NCI-H2081 treated with DMSO at 0.1 percent for 48 hours (cell line): ENCODE measurements around the gene DACH1.

ENCODE experiments used
- DNase-seq: peaks from one replicate; lab custom pipeline; 2025; lab: John Stamatoyannopoulos, UW

DACH1 gene

GRCh38 chr13:71583581-71583980 is 283.4 kb downstream of the DACH1 start:
- no peak for DNase-seq

DNA sequence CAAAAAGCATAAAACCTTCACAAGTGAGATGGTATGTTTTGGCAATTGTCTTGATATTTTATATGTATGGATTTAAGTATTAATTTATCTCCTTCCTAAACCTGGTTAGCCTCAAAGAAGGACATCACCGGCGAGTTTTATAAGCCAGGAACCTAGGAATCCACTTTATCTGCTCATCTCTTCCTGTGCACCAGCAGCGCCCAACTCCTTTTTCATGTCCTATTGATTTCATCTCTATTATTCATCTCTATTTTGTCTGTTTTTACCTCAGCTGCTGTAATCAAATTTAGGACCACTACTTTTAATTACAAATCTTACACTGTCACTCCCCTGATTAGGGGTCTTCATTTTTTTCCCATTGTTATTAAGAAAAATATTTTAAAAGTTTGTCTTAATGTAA is 286.4 kb downstream of the DACH1 start:
- DNase-seq = no peak

DNA sequence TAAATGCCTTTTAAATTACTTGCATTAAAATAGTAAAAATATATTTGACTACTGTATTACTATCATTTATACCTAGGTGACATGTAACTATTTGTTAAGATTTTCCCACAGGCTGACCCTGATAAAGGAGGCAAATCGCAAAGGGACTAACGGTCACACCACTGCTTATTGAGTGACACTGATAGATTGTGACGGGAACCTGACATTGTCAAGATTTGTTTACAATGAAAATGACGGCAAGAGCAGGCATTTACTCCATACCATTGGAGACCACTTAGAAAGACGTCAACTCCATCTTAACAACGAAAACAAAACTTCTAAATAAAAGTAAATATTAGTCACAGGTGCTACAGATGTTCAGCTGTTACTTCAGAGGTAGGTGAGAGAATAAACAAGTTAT is 289.0 kb downstream of the DACH1 start:
- DNase-seq = no peak

GRCh38 chr13:71577127-71577526 is 289.9 kb downstream of the DACH1 start:
- DNase-seq = no peak

DNA sequence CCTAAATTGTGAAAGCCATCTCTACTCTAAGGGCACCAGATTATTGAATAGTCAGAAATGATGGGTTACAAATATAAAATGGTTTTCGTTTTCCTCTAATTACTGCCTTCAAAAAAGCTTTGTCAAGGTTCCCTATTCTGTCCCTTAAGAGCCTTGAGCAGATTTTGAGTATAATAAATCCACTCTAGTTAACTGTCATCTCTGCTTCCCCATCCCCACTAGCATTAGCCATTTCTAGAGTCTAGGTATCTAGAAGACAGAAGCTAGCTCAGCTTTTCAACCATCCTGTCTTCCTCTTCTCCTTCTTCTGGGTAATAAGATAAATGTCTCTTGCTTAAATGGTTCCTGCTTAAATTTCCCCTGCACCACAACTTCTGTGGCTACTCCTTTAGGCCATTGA is 290.4 kb downstream of the DACH1 start:
- DNase-seq = no peak

DNA sequence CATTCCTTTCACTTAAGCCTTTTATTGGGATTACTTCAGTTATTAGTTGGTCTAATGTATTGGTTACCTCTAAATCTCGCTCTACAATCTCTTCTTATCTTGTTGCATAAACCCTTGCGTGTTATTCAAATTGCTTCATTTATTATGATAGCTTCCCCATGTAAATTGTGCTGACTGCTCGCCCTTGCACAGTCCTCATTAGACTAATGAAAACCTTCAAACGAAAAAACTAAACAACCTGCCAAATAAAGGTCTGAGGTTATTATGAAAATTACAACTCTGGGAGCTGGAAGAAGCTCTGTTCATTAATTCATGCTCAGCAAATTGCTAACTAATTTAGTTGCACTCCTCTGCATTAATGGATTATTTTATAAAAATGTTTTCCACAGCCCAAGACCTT is 320.1 kb downstream of the DACH1 start:
- no peak for DNase-seq

- DNase-seq = no peak
Observed at GRCh38 chr13:71540098-71540497, 326.9 kb downstream of the DACH1 start.

- DNase-seq = no peak
Observed at GRCh38 chr13:71536201-71536600, 330.8 kb downstream of the DACH1 start.

GRCh38 chr13:71524613-71525304 is 342.2 kb downstream of the DACH1 start:
- no peak for DNase-seq

GRCh38 chr13:71524245-71524612 is 342.8 kb downstream of the DACH1 start:
- DNase-seq = no peak

GRCh38 chr13:71522941-71523526 is 344.0 kb downstream of the DACH1 start:
- DNase-seq = no peak

DNA sequence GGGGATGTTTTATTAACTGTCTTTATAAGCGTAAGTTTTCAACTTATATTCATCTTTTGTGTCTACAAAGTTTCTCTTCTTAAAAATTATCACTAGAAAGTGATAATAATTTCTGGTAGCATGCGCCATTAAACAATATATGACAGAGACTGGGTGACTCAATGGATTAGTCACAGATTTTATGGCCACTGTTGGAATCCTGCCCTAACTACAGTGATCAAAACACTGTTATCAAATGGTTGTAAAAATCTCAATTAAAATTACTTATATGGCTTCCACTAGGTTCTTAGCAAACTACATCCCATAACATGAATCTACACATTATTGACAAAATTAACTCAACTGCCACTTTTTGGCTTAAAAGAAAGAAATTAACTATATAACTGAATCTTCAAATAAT is 350.0 kb downstream of the DACH1 start:
- DNase-seq = no peak

DNA sequence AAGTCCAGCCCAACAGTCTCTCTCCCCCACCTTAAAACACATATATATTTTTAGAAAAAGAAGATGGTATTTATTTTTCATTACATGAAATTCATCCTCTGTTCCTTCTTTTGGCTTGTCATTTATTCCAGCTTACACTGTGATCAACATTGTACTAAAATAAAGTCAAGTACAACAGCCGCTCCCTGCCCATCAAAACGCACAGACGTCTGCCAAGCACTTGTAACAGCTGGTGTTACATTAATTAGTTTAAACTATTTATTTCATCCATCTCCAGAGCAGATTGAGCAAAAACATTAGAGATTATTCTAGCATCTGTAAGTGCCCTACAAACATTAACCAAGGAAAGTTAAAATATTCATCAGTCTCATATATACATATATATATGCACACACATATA is 350.5 kb downstream of the DACH1 start:
- DNase-seq = no peak

- no peak for DNase-seq
Observed at GRCh38 chr13:71515744-71516038, 351.3 kb downstream of the DACH1 start.

GRCh38 chr13:71514900-71515743 is 351.9 kb downstream of the DACH1 start:
- DNase-seq = no peak

- DNase-seq = no peak
Observed at GRCh38 chr13:71513411-71514033, 353.5 kb downstream of the DACH1 start.

- DNase-seq = no peak
Observed at GRCh38 chr13:71503781-71504180, 363.2 kb downstream of the DACH1 start.

- DNase-seq = no peak
Observed at GRCh38 chr13:71499944-71500514, 367.0 kb downstream of the DACH1 start.

DNA sequence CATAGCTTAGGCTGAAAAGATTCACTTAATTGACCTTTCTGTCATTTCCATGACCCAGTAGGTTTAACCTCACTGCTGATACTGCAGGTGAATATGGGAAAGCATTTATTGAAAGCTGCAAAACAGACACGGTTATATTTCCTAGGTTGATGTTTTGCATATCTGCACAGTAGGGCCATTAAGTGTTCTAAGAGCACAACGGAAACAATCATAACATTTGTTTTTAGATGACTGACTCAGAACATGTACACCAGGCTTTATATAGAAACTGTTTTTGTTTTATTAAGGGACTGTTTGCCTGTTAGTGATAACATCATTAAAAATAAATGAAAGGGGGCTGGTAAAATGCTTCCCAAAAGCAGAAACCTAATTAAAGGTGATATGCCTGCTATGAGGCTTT is 367.8 kb downstream of the DACH1 start:
- no peak for DNase-seq

DNA sequence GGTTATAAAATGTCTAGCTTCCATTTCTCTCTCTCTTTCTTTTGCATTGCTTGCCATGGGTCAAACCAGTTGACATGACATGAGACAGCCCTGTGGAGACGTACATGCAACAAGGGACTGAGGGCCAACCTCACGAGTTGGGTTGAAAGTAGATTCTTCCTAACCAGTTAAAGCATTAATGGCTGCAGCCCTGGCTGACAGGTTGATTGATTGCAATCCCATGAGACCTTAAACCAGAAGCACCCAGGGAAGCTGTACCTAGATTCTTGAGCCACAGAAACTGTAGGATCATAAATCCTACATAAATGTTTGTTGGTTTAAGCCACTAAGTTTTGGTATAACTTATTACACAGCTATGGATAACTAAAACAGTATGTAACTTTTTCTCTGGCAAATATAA is 373.8 kb downstream of the DACH1 start:
- no peak for DNase-seq

GRCh38 chr13:71492346-71492871 is 374.6 kb downstream of the DACH1 start:
- no peak for DNase-seq

GRCh38 chr13:71491010-71491409 is 376.0 kb downstream of the DACH1 start:
- no peak for DNase-seq
